ENCODE measurements around the gene PDGFD. TPM values are rescaled to one million over a fixed set of nuclear protein-coding genes. Genes with fewer than 3 reads are reported as not detected.

Gene PDGFD
- total RNA-seq, 1 donor from 2014 or later = 10.0 TPM

DNA sequence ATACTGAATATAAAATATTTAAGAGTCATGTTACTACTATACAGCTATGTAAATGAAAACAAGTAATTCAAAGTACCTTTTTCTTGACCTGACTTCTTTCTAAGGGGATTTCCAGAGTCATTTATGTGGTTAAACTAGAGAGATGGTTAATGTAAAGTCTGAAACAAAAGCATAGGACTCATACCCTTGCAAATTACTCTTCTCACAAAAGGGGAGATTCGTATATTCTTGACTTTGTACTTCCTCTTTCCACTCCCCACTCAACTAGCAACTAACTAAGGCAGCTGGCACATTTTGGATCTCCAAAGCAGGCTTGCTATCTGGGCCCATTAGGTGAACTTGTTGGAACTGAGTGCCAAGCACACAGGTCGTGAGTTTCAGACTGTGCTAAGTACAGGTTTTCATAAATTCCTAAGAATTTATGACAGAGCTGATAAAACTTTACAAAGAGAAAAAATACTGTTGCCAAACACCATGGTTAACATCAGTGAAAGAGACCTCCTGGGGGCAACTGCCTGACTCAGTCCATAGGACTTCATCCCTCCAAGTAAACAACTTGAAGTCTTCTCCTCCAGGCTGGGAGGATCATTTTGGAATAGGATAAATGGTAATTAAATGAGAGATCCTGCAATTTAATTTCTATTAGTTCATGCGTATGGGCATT, 204.5 kb downstream of the PDGFD start:
- DNase-seq (ENCODE audit: low read depth, low spot score) = no peak

DNA sequence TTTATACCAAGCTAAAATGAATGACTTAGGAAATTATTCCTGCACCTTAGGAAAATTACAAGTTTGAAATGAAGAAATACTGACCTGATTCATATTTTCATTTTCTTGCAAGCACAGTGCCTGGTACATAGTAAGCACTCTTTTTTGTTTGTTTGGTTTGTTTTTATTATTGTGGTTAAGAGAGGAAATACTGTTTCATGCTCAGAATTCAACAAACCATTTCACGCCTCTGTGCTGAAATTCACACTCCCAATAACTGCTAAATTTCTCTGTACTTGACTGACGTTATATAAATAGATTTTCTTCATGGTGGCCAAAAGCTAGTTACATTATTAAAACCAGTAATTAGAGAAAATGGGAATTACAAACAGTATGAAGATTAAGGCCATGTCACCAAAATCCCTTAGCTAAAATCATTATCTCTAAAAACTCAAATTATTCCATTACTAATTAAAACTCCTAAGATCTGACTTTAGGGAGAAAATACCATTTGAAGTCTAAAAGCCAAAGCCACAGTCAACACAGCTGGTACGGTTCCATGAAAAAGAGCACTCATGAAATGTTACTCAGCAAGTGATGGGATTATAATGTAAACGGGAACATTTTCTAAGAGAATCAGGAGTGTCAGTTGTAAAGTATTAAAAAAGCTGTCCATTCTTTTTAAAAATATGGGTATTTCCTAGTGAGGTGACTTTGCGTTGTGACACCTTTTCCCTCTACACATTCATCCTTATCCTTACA, 205.3 kb downstream of the PDGFD start:
- DNase-seq (ENCODE audit: low read depth, low spot score) = no peak

DNA sequence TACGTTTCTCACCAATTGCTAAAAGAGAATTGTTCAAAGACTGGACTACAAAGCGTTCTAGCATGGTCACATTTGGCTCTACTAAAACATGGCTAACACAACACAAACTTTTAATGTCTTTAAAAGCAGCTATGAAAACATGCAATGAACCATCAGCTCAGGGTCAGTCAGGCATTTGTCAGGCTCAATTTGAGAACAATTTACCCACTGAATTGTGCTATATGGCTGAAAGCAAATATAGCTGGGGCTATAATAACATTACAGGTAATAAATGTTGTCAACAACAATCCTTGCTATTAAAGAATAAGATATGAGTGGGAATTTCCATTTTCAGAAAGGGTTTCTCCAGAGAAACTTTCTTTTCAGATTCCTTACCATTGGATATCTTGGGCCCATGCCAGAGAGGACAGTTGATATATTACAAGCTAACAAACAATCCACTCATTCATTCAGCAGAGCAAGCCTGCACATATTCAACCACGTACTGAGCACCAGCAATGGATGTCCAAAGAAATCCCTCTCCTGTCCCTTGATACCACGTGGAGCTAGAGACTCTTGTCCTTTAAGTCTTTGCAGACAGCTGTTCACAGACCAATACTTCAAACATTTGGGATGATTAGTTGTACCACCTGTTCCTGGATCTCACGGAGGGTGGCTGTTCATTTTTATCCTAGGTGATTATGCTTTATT, 210.0 kb downstream of the PDGFD start:
- DNase-seq (ENCODE audit: low read depth, low spot score) = no peak

DNA sequence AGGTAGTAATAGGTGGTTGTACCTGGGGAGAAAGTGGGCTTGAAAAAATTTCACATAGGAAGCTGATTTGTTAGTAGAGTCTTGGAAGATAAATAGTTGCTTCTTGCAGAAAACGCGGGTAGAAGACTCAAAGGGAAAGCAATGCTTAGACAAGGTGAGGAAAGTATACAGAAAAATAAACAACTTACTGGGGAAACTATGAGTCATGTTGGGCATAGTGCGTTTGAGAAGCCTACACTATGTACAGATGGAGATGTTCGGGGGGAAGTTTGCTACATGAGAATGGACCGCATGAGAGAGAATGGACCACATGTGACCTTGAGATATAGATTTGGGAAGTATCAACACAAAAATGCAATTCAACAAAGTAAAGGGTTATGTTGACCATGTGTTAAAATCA, 214.2 kb downstream of the PDGFD start:
- DNase-seq (ENCODE audit: low read depth, low spot score) = no peak

DNA sequence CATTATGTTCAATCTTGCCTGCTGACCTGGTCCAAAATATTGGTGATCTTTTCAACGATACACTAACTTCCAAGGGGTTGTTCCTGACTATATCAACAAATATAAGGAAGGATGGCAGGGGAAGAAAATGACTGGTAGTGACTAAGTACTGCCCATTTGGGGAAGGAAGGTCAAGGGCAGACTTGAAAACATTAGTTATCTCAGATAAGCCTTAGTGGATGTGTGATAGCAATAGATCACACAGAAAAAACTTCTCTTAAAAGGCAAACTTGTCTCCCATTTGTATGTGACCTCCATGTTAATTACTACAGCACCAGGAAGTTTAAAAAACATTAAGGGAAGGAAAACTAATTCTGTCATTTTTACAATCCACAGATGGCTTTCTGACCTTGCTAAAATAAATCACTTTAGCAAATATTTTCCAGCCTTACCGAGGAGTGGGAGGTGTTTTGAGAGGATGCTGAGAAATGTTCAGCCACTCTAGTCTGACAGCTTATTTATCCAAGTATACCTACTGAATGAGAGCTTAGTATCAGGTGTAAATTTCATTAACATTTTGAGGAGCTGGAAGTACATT, 215.7 kb downstream of the PDGFD start:
- DNase-seq (ENCODE audit: low read depth, low spot score) = no peak

DNA sequence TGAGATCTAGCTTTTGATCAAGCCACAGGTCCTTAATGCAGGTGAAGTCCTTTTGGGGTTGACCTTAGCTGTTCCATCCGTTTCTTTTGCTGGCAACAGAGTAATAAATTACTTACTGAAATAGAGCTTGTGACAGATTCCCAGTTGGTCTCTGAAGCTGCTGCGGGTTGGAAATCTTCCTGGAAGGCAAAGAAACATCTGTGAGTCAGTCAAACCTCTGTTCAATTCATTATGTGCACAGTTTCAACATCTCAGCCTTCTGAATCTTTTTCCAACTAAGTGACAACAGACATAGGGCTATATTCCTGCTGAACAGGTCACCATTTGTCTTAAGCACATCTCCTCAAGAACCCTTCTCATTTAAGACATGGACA, 216.4 kb downstream of the PDGFD start:
- no peak for DNase-seq (ENCODE audit: low read depth, low spot score)

DNA sequence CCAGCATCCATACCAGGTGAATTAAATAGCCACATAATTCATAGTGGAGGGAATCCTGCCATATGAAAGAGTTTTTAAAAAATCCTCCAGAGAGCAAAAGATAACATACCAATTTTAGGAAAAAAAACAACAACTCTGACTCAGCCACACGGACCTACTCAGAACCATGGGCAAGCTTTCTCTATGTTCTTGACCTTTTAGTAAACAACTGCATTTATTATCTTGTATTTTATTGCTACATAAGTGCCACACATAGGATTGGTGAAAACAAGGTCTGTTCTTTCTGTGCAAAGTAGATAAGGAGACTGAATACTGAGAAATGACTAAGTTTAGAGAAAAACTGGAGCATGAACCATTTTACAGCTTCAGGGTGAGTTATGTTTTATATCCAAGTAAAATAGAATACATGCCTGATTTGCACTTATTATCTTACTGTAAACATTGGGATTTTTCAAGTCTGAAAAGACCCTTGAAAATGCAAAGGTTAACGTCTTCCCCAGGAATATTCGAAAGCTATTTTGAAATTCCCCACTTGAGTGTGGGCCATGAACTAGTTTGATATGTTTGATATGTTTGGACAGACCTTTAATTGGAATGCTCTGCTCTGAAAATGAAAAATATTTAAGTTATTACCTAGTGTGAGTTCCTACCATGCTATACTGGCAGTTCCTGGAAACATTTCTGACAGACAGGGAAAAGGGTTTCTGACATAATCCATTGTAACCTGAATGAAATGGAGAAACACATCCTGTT, 217.0 kb downstream of the PDGFD start:
- DNase-seq (ENCODE audit: low read depth, low spot score) = no peak

DNA sequence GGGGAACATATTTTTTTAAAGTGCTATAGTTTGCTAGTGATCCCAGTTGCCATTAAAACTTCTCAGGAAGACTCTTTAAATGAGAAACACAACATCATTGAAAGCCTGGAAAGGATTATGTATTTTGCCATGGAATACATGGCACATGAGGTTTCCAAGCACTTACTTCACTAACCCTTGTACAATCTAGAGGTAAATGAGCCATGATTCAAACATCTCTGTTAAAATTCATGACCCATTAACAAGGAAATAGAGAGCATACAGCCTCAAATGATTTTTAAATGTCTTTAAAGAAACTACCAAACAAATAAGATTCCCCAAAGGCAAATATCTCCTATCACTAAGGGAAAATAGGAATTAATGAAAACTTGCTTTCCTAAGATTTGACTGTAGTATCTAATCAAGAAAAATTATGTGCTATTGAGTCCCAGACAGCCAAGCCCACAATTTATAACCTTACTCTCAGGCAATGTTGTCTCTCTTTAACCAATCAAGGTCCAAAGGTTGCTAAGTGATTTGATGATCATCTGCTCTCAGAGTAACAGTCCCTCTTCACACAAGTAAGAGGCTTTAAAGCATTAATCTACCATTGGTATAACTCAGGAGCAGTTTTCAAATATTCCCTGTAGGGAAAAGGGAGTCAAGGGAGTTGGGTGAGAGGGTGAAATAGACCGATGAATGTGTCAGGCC, 219.6 kb downstream of the PDGFD start:
- no peak for DNase-seq (ENCODE audit: low read depth, low spot score)

DNA sequence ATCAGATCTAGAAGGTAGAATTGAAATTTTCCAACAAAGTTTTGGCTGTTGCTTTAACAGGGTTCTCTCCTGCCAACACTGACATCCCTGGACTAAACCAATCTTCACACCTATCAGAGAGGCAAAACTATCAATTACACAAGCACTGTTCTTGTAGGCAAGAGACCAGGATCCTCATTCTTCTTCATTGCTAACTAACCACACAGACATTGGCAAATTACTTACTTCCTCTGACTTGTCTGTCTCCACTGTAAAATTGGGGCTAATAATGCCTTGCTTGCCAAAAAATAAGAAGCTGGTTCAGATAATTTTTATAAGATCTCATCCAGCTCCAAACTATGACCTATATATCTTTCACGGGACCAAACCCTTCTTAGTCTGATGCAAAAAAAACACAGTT, 221.3 kb downstream of the PDGFD start:
- DNase-seq (ENCODE audit: low read depth, low spot score) = no peak

DNA sequence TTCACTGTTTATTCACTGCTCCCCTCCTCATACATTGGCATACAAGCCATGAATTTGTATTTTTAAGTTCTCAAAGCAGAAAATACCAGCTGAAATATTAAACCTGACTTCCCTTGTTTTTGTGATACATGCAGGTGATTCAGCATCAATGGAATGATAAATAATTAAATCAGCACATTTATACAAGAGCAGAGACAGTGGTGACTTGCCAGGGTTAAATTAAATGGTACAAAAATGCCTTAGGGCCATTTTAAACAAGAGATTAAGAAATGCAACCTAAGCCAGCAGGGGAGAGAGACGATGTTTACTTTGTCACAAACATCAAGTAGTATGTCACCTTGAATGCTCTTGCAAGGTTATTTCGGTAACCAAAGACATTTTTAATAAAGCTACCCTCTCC, 223.4 kb downstream of the PDGFD start:
- DNase-seq (ENCODE audit: low read depth, low spot score) = no peak

DNA sequence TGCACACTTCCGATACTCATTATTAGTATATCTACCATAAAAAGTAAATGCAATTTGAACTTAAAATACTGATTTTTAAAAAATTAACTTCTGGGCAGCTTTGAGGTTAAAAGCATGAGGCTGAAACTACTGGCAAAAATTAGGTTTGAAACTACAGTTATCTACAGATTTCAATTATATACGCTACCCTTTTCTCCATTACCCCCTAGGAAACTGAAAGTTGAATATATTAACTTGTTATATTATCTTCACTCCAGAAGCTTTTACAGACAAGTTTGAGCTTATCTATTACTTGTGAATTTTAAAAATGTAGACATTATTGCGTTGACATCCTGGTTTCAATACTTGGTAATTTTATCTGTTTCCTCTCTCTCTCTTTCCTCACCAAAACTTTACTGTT, 224.3 kb downstream of the PDGFD start:
- DNase-seq (ENCODE audit: low read depth, low spot score) = no peak

DNA sequence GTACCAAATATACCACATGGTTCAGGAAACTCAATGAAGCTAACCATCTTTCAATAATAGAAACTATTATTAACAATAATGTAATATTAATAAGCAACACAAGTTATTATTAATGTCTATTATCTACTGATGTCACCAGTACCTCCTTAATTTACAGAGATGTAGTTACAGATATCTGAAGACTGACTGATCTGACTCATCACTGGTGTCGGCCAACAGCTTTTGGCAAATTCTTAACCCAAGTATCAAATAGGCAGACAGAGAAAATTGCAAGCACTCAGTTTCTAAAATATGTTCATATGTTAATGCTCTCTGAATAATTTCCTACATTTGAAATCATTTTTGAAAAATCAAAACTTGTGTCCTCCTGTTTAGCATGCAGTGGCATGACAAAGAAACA, 227.9 kb downstream of the PDGFD start:
- no peak for DNase-seq (ENCODE audit: low read depth, low spot score)

DNA sequence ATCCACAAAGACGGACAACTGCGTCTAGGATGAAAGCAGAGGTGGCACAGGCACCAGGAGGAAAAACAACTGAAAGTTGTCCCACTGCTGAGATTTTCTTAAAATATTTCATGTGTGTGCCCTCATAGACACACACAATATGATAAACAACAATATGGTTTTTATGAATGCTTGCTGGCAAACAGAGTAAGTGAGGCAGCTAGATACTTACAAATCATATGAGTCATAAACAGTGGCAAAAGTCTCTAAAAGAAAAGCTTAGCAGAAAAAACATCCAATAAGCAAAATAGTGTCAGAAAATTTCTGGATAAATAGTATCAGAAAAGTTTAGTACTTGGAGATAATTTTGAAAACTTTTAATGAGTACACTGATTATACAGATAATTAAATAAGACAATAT, 228.7 kb downstream of the PDGFD start:
- no peak for DNase-seq (ENCODE audit: low read depth, low spot score)

DNA sequence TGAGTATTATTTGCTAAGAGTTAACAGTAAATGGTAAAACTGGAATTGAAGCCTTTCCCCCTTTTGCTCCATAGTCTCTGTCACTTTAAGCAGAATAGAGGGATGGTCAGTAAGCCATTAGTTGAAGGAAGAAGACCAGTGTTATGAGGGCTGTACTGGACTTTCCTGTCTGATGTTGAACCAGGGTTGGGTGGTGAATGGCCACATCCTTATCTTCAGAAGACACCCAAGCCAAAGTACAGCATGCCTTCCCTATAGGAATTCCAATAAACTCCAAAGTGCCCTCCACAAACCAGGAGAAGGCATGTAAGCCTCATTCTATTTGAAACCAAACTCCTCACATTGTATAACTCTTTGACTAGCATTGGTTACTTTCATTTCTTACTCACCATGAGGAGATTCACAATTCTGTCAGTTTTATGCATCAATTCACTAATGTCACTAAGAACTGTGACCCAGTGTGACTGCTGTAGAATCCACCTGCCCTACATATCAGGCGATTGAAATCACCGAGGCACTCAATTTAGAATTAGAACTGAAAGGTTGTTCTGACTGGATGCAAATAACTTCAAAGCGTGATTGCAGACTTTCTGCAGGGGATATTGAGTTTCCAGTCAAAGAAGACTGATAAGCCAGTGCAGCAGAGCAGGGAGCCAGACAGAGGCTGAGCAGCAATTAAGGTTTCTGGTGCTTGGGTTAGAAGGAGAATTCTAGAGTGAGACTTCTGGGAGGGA, 234.6 kb downstream of the PDGFD start:
- DNase-seq (ENCODE audit: low read depth, low spot score) = no peak

DNA sequence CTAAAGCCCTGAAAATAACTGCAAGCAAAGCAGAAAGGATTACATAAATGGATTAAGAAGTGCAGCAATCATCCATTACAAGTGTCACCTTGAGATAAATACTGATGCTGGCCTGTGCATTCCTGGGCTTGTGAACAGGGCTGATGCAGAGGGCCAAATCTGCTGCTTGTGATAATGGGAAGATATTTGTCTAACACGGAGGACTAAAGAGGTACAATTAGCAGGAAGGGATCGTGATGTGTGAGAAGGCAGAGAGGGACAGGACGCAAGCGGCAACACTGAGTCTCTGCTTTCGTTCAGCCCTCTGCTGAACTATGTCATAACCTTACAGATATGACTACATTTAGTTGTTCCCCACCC, 235.2 kb downstream of the PDGFD start:
- DNase-seq (ENCODE audit: low read depth, low spot score) = no peak

DNA sequence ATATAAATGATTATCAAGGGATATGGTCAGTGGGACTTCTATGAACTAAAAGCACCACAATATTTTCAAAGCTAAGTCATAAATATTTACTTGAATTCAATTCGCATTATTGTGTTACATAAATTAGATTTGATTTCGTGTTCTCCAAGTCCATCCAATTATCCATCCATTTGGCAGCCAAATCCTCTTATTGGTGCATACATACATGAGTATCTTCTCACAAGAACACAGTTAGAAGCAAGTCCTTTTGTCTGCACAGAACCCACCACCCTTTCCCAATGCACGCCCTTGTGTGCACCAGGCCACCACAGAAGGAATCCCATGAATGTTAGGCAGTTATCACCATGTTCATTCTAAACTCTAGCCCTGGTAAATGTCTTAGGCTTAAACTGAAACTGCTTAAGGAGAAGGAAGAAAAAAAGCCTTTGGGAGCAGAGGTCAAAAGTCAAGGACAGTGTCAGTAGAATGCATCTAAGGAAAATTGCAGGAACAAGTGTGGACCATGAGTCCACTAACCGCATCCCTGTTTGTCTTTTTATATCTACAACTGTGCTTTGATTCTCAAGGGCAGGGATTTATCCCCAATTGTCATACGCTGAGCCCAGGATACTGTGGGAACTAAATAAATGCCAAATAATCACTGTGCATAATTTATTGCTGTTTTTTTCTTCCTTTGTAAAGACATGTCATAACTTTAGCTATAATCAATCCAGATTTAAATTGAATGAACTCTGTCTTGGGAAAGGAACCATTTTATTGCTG, 235.7 kb downstream of the PDGFD start:
- no peak for DNase-seq (ENCODE audit: low read depth, low spot score)

DNA sequence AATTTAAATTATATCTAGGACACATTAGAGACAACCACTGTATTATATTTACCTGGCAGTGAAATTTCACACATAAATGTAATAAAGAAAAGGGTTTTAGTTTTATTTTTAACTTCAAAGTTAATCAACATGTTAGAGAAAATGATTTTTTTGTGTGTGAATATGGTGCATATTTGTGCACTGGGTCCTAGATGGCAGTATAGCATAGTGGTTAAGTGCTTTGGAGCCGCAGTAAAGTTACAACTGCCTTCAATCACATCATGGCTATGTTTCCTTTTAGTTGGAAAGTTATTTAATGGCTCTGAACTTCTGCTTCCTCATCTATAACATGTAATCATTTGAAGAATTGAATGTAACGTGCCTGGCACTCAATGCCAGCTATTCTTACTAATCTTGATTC, 236.4 kb downstream of the PDGFD start:
- DNase-seq (ENCODE audit: low read depth, low spot score) = no peak

DNA sequence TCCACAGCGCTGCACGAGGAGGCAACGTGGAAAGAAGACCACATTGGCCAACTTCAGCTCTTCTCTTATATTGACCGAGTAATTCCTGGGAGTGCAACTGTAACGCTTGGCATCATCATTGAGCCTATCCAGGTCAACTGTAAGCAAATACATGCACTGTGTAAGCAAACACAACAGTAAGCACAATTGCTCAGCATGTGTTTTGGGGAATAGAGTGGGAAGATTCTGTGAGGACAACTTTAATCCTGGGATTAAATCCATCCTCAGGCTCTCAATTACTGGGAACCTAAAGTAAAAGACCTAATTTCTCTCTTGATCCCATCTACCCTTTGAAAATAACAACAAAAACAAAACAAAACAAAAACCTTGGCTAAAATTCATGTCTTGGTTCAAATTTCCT, 237.0 kb downstream of the PDGFD start:
- DNase-seq (ENCODE audit: low read depth, low spot score) = no peak

DNA sequence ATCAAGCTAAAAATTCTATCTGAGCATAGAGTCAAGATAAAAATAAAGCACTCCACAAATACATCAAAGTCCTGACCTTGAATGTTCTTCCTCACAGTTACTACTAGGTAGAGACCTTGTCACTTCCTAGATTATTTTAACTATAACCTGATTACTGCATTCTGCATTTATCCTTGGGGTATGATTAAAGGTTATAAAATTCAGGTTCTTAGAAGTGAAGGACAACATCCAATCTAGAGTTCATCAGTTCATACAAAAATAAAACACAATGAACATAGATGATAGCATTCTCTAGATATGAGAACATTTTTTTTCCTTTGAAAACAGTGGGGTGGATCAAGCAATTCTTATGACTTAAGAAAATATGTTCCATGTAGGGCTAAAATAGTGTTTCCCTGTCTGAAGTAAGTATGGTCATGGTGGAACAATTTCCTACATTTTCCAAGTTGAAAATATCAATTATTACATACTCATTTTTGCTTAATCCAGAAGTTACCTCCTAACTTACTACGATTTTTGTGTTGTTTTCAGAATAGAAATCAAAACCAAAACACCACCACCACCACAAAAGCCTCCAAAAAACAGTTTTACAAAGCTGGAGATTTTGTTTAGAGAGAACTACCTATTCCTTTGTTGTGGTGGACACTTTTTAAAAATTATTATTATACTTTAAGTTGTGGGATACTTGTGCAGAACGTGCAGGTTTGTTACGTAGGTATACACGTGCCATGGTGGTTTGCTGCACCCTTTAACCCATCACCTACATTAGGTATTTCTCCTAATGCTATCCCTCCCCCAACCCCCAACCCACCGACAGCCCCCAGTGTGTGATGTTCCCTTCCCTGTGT, 239.6 kb downstream of the PDGFD start:
- no peak for DNase-seq (ENCODE audit: low read depth, low spot score)

Data from pulmonary artery endothelial cell (primary cell).